HG03103 (cell line): Measurements from ENCODE around the gene LRRC4.
A peak's percentile ranks its signal among the peaks of the same experiment; 100 is the strongest.

Experiments
- ATAC-seq: cut with Tn5 transposase; IDR thresholded peaks from one replicate; pipeline ENCODE4 v1.9.1; 2021; ENCODE audit warnings: low read depth; ENCODE audit not compliant: unreplicated experiment

Gene LRRC4

DNA sequence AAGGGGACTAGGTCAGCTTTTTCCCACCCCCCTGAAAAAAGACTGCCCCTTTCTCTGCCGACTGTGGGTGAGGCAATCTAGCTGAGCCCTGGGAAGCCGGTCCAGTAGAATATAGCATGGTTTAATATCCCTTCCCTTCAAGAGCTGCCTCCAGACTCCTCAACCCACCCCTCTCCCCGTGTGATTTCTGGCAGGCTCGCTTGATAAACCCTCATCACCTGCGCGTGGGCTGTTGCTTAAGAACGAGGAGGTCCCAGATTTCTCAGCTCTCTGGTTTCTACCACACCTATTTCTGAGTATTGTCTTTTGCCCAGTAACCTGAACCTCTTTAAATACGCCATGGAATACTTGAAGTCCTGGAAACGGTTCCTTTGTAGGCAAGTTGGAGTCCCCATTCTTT is 2.0 kb upstream of the LRRC4 start:
- no peak for ATAC-seq

DNA sequence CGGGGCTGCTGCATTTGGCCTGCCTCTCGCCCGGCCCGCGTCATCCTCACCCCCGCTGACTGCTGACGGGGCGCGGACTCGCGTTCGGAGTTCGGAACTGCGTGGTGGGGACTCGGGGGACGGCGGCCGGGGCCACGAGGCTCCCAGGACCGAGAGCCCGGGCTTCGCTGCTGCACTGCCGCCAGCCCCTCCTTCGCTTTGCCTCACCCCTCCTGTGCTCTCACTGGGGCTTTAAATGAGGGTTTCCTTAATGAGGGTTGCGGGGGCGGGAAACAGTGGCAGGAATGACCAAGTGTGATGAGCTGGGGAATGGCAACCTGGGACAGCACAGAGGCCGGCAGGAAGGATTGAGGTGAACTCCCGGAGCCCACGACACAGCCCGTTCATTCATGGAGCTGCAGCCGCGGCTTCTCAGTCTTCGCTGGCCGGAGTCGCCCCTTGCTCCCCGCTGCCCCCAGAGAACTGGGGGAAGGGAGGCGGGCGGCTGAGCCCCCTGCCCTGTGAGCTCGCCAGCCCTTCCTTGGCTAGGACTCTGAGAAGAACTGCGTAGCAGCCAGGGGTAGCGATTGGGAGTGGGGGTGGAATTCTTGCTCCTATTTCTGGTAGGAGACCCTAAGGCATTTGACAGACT is 1.5 kb upstream of the LRRC4 start:
- ATAC-seq = no peak

DNA sequence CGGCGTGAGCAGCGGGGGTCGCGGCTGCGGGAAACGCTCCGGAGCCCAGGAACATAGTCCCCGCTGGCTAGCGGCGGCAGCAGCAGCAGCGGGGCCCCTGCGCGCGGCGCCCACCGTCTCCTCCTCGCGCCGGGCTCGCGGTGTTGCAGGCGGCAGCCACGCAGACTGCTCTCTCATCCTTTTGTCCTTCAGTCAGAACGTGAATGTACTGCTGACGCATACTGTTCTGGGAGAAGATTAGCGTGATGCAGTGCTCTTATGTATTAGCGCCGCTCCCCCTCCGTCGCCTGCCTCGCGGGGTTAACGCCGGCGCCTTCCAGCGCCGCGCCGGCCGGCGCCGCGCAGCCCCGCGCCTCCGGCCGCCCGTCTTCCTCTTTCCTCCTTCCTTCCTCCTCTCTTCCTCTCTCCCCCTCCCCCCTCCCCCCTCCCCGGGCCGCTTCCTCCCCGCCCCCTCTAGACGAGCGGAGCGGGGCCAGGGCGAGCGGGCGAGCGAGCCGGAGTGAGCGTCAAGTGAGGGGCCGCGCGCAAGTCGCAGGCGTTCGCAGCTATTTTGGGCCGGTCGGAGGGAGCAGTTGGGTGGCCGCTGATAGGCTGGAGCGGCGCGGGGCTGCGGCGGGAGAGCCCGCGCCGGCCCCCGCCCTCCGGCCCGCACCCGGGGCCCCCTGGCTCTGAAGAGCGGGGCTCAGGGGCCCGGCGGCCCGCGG is 816 bp upstream of the LRRC4 start:
- peak; percentile 68 for ATAC-seq

DNA sequence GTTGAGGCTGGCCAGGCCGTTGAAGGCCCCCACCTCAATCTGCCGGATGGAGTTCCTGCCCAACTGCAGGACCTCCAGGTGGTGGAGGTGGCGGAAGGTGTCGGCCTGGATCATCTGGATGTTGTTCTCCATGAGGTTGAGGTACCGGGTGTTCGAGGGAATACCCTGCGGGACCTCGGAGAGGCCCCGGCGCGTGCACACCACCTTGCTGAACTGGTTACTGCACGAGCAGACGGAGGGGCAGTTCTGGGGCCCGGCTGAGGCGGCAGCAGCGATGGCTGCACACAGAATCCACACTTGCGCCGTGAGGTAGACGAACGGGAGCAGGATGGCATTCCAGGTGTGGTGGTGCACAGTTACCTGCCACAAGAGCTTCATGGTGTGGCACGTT is 979 bp downstream of the LRRC4 start:
- no peak for ATAC-seq

DNA sequence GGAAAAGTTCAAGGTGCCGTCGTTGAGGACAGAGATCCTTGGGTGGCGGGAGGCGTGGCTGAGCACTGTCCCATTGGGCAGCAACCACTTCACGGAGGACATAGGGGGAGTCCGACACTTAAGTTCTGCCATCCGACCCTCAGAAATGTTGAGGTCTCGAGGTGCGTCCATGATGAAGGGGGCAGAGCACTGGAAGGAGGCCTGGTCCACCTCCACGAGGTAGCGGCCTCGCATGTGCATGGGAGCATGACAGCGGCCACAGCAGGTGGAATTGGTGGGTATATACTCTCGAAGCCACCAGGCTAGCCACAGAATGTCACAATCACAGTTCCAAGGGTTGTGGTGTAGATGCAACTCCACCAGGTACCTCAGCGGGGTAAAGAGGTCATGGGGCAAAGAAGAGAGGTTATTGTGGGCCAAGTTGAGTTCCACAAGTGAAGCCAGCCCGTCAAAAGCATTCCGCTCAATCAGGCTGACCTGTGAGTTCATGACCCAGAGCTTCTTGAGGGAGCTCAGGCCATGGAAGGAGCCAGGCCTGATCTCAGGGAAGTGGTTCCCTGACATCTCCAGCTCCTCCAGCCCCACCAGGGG is 1.7 kb downstream of the LRRC4 start:
- no peak for ATAC-seq

DNA sequence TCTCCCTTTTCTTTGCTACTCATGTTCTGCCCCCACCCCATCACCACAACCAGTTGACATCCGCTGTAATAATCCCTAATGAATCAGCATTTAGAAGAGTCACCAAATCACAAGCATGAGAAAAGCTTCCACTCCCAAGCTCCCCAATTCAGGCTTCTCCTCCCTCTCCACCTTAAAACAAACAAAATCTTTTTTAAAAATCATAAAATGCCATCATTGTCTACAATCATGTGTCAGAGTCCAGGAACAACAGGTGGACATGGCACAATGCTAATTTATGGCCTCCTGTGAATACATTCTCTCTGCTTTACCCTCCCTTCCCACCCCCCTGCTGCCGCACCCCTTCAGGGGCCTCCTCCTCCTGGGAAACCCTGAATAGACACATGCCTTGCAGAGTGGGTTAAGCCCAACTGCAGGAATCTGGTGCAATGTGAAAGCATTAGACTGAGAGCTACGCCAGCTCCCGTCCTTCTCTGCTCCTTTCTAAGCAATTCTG is 3.7 kb downstream of the LRRC4 start:
- ATAC-seq = no peak

DNA sequence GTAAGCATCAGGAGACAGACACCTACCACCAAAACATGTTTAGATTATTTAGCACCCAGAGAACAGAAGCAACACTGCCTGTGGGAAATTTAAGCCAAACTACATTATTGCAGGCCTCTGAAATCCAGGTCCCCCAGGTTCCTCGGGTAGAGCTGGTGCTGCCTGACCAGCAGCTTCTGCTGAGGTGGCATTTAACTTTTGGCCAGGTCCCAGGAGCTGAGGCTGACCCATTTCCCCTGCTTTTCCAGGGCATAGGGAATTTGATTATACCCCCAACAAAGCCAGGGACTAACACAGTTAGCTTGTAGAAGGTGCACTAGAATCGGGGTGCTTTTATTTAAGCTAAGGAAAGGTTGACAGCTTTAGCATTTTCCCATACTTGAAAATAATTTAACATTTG is 4.7 kb downstream of the LRRC4 start:
- ATAC-seq = no peak

DNA sequence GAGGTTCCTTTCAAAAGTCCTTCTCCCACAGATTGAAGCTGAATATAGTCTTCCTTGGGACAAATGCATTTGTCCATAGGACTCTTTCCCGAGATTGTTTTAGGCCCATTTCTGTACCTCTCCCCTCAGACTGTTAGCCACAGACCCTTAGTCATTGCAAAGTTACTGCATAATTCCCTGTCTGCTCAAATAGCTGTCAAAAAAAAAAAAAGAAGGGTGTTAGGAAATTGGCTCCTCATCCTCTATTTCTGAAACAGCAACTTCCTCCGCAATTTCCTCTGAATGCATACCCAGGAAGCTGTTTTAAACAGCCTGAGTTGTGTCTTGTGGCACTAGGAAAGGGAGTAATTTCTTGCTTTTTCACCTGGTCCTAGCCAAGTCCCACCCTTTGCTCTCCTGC is 5.4 kb downstream of the LRRC4 start:
- ATAC-seq = no peak

DNA sequence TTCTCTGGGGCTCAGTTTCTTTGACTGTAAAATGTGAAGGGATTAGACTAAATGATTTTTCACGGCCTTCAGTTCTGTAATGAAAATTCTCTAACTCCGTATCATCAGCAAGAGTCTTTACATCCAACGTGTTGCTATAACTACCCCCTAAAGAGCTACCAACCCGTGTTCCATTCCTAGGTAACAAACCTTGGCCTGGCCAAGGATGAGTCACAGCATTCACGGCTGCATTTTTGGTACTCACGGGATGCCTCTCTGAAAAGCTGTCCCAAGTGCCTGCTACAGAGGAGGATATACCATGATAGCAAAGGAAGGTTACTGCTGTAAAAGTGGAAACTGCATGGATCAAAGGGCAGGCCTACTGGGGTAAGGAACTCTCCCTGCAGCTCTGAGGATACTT is 5.9 kb downstream of the LRRC4 start:
- ATAC-seq = no peak

DNA sequence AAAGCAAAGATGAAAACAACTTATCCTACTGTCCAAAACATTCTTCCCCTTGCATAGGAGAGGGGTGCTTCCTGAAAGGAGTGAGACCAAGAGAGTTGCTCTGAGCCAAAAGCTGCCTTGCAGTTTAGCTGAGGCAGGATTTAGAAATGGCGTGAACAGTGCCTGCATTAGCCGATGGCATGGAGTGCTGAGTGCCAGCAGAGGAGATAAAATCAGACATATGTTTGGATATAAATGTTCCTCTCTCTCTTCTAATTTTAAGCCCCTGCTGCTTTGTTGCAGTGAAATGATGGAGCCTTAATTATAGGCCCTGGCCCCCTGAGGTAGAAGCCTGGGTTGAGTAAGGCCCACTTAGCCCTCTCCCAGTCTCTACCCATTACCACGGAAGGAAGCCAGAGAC is 7.1 kb downstream of the LRRC4 start:
- no peak for ATAC-seq

DNA sequence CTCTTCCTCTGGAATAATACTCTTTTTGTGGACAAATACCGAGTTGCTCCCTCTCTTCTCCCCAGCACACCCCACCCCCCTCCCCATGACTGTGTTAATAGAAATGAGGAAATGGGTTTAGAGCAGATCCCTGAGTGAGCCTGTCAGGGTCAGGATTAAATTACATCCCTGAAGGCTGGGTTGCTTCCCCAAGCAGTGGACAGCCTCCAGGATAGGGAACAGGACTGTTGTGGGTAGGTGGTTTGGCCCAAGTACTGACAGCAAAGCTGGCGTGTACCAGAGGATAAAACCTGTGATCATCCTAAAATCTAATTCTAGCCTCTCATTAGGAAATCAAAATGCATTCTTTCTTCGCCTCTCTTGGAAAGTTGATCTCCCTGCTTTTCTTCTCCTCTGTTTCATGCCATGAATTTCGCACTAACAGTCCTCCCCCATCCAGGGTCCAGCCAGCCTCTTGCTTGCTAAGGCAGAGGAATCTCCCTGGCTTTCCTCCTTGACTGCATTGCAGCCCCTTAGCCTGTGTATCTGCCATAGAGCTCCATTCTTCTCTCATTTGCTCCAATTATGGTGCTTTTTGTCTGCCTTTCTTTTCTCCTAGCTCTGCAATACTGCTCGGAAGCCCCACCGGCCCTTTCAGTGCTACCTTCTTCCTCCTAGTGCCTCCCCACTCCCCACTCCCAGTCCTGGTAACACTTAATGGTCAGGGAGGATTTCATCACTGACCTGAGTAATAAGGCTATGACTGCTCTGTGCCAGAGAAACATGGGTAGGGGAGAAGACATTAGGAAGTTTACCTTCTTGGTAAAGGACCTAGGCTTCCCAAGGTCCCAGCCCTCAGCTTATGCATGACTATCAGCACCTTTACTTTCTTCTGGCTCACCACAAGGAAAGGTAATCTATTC is 8.4 kb downstream of the LRRC4 start:
- ATAC-seq = no peak

DNA sequence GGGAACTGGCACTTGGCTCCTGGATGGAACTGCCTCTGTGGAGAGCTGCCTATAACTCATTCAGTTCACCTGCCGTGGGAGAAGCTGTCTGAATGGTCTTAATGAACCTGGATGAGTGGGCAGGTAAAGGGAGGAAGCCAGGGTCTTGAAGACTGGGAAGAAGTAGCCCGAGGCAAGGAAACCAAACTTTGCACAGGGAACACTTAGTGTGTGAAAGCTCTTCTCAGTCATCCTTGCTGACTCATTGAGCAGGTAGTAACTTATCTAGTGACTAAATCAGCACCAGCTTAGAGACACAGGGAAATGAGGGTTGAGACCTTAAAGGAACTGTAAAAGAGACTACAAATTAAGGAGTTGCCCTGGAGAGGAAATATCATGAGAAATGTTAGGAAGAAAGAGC is 9.9 kb downstream of the LRRC4 start:
- ATAC-seq = no peak

DNA sequence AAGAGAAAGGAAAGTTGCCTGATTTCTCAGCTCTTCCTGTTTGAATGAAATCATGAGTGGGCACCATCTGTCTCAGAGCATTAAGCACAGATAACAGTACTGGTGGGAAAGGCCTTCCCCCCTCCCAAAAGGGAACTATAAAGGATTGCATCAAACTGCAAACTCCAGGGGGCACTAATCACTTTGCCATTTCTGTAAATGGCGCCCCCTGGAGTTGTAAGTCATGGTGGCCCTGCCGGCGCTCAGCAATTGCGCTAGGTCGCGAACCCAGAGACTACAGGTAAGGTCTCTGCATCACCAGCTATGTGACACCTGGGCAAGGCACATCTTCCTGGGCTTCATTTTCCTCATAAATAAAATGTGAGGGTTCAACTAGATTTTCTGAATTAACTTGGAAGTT is 11.1 kb downstream of the LRRC4 start:
- no peak for ATAC-seq

DNA sequence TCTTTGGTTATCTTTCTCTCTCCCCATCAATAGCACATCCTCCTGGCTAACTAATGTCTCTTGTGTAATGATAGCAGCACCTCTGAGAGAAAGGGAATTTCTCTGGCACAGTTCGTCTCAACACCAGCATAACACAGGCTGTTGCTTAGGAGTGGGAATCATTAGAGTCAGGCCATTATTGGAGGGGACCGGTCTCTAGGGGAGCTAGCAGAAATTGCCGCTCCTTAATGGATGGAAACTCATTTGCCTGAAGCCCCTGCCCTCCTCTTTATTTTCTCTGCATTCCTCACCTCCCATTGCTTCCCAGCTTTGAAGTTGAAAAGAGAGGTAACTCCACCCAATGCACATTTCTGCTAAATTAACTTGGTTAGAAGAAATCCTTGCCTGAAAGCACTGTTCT is 11.9 kb downstream of the LRRC4 start:
- no peak for ATAC-seq

DNA sequence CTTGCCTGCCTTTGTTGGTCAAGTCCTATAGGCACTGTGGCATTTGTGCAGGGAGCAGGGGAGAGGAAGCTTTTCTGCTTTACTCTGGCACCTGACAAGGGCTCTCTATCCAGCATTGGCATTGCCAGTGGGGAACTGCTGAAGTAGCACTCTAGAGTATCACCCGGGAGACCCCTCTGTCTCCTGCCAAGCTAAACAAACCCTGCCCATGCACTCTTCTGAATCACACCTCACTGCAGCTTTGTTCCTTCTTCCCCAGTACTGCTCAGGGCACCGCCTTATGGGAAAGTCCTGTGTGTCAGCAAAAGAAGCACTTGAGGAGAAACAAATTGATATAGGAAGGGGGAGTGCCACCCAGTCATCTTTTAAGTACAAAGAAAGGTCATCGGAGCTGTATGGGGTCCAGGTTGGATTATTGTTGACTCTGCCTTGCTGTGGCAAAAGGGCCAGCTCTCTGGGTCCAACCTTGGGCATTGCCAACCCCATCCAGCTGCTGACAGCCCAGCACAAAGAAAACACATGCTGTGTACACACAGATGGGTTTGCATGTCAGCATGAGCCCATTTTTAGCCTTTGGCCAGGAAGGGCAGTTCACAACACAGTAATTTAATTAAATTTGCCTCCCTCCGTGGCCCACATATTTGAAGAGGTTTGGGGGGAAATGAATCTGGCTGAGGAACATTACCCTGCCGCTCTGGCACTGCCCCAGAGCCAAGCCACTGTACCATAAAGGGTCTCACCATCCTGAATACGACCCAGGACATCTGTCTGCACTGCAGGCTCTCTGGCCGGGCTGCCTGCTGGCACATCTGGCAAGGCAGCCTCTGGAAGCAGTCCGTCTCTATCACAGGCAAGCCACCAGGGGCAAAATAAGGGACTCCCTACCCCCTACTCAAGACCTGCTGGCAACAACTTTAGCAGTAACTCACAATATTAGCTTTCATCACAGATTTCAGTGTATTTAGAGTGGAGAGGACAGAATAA is 13.1 kb downstream of the LRRC4 start:
- no peak for ATAC-seq

DNA sequence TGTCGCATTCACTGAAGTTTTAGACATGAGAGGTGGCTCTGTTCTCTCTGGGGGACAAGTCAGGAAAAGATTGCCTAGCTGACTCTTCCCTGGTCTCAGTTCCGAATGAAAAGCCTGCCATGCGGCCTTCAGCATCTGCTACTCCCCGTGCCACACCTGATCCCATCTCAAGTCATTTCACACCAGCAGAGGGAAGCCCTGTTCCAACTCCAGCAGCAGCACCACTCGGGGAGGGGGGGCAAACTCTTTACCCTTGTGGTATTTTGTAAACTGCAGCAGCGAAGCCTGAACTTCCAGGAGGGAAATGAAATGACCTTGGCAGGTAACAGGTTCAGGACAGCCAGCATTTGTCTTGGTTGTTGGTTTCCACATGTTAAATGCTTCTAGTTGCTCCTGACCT is 13.8 kb downstream of the LRRC4 start:
- no peak for ATAC-seq

DNA sequence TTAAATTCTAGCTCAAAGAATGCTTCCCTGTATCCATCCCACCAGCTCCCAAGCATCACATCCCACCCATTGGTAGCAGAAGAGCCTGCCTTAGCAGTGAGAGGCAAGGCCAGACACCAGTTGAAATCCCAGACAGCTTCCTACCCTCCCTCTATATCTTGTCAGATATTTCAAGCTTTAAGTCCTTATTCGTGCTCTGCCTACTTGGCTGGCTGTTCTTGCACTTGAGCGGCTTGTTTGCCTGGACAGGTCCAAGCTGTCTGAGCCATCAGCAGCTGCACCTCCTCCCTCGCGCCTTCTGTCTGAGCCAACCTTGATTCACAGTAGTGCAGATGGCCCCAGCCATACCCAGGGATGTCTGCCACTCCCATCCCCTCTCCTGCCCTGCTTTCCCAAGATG is 16.4 kb downstream of the LRRC4 start:
- no peak for ATAC-seq

DNA sequence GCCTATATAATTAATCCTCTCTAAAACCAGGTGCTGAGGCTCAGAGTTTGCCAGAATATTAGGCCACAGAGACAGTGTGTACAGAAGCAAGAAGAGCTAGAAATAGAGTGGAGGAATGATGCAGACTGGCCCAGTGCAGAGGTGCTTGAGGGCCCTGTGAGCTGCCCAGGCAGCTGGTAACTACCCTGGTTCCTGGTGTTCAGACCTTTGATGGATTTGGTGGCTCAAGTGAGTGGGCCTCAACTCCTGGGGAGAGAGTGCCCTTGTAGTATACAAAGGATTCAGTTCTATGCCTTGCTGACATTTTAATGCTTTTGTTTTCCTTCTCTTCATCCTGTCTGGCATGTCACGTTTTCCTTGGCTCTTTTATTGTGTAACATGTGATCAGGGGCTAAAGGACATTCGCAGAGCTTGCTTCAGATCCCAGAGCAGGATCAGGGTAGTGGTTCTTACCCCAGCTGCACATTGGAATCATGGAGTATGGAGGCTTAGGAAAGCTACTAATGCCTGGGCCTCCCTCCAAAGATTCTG is 20.0 kb downstream of the LRRC4 start:
- ATAC-seq = no peak

DNA sequence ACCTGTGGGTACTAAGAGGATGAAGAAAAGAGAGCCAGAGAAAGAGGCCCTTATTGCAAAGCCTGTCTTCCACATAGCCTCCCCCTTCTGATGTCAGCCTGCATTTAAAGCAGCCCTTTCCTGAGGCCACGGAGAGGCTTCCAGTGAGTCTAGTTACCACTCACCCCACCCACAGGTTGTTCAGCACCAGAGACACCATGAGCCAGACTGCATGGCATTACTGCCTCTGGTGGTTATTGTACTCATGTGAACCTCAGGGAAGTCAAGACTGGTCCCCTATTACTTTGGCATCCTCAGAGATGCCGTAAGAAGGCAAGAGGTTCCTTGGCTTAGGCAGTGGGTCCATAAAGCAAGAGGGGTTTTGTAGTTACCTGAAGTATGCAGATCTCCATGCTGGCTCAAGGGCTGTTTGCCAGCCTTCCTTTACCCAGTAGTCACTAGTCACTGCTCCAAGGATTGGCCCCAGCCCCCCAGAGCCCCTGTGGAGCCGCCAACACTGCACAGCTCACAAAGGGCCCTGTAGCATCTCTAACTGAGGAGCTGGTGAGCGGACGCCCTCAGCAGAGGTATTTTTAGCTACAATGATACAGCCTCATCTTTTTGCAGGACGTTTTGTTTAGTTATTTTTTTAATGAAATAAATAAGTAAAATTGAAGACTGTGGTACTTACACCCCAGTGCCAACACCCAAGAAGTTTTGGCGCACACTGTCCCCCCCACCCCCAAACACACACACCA is 20.7 kb downstream of the LRRC4 start:
- no peak for ATAC-seq
